Measurements from ENCODE around the gene TEK.

TEK gene

DNA sequence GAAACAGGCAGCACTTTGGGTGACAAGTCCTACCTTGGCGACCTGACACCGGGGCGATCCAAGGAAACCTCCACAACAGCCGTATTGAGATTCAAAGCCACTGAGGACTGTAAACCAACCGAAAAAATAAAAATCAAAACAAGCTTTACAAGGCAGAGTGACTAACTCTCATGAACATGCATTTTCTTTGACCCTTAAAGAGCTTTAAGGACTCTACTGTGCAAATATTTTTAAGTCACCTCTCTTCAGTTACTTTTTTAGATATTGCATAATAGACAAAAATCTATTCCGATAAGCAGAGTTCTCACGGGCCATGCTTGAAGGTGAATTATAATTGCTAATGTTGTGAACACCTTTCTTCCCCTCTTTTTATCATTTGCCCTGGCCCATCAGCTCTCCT, 149.6 kb downstream of the TEK start (continued):
- TF ChIP-seq ZFP3 (tag by site-specific recombination; IDR thresholded peaks at IDR 0.05; ENCODE audit: low read depth) (no peak), ZNF23 (tag by site-specific recombination; IDR thresholded peaks at IDR 0.05; ENCODE audit: borderline replicate concordance) (no peak), ZNF645 (tag by site-specific recombination; IDR thresholded peaks at IDR 0.05) (no peak), ZNF677 (tag by site-specific recombination; IDR thresholded peaks at IDR 0.05) (no peak), ZNF561 (tag by site-specific recombination; IDR thresholded peaks at IDR 0.05; ENCODE audit: borderline replicate concordance) (no peak)

- CTCF ChIA-PET, result interaction anchor here (1.0 to 3.3 kb wide), 3 partner anchors 12 to 16 kb away, joined by 4 to 25 read pairs (median 4); no protein-coding TSS in a partner anchor
- no peak overlapping the region for H3K27ac ChIP-seq (ENCODE audit: extremely low read depth, low read depth, low read length)
- no peak for TF ChIP-seq GFI1B (tag by site-specific recombination; IDR thresholded peaks at IDR 0.05)
- TF ChIP-seq, protein P1, sequence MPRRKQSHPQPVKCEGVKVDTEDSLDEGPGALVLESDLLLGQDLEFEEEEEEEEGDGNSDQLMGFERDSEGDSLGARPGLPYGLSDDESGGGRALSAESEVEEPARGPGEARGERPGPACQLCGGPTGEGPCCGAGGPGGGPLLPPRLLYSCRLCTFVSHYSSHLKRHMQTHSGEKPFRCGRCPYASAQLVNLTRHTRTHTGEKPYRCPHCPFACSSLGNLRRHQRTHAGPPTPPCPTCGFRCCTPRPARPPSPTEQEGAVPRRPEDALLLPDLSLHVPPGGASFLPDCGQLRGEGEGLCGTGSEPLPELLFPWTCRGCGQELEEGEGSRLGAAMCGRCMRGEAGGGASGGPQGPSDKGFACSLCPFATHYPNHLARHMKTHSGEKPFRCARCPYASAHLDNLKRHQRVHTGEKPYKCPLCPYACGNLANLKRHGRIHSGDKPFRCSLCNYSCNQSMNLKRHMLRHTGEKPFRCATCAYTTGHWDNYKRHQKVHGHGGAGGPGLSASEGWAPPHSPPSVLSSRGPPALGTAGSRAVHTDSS (tag by site-specific recombination; IDR thresholded peaks at IDR 0.05), result no peak
- POLR2A ChIA-PET, result interaction anchor here (1.5 kb wide), 1 partner anchor 9 kb away, joined by 3 read pairs; no protein-coding TSS in a partner anchor
- H3K9me3 ChIP-seq (ENCODE audit: control insufficient read depth, insufficient read depth, low read depth, low read length), result no peaks in the 10 kb centered on the region
- no peaks in the 10 kb centered on the region for H3K4me1 ChIP-seq (ENCODE audit: control insufficient read depth, insufficient read depth, low read length)
- no peaks in the 10 kb centered on the region for H3K36me3 ChIP-seq (ENCODE audit: control insufficient read depth in 2 of 2, insufficient read depth in 1 of 2, low read length in 2 of 2)
- H3K4me3 ChIP-seq (ENCODE audit: low read depth, low read length), result no peak overlapping the region
Measured at GRCh38 chr9:27260789-27261516, 151.9 kb downstream of the TEK start.

DNA sequence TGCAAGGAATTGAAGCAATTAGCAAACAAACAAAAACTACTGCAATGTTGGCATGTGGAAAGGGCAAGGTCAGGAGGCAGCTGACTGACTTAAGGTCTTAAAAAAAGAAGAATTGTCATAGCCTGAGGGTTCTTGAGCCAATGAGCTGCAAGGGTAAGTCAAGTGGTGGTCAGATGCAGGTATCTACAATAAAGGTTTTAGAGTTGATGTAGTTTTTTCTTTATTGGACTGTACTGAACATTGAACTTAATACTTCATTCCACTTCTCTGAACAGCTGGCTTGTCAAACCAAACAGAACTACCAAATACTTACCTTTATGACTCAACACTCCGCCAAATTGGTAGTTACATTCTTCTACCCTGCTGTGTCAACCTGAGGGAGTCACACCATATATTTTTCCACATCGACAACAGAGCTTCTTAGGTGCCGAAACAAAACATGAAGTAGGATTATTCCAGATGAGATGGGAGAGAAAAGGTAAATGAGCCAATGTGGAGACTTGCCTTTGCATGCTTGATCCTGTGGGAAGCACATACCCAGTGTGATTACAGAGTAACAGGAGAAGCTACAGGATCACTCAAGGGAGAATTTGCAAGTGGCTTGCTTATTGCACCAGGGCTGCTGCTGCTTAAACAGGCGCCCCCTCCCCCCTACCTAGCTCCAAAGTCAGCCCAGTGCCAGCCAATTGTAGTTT, 152.6 kb downstream of the TEK start:
- Histone ChIP-seq H3K36me3 (ENCODE audit: control insufficient read depth in 2 of 2, insufficient read depth in 1 of 2, low read length in 2 of 2) (no peaks in the 10 kb centered on the region), H3K27ac (ENCODE audit: extremely low read depth, low read depth, low read length) (no peak overlapping the region), H3K9me3 (ENCODE audit: control insufficient read depth, insufficient read depth, low read depth, low read length) (no peaks in the 10 kb centered on the region), H3K4me3 (ENCODE audit: low read depth, low read length) (no peak overlapping the region), H3K4me1 (ENCODE audit: control insufficient read depth, insufficient read depth, low read length) (no peaks in the 10 kb centered on the region)
- POLR2A ChIA-PET, result interaction anchor here (1.5 kb wide), 1 partner anchor 10 kb away, joined by 3 read pairs; no protein-coding TSS in a partner anchor
- CTCF ChIA-PET, result interaction anchor here (1.0 to 3.3 kb wide), 3 partner anchors 13 to 15 kb away, joined by 4 to 25 read pairs (median 4); no protein-coding TSS in a partner anchor
- TF ChIP-seq SP7 (tag by site-specific recombination; IDR thresholded peaks at IDR 0.05) (0 out of 2 replicates have a peak, but pooled peaks have one; percentile 15), ZNF776 (tag by site-specific recombination; IDR thresholded peaks at IDR 0.05; ENCODE audit: borderline replicate concordance) (no peak)
- TF ChIP-seq, protein P2, sequence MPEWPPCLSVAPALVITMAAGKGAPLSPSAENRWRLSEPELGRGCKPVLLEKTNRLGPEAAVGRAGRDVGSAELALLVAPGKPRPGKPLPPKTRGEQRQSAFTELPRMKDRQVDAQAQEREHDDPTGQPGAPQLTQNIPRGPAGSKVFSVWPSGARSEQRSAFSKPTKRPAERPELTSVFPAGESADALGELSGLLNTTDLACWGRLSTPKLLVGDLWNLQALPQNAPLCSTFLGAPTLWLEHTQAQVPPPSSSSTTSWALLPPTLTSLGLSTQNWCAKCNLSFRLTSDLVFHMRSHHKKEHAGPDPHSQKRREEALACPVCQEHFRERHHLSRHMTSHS (tag by site-specific recombination; IDR thresholded peaks at IDR 0.05), result no peak

DNA sequence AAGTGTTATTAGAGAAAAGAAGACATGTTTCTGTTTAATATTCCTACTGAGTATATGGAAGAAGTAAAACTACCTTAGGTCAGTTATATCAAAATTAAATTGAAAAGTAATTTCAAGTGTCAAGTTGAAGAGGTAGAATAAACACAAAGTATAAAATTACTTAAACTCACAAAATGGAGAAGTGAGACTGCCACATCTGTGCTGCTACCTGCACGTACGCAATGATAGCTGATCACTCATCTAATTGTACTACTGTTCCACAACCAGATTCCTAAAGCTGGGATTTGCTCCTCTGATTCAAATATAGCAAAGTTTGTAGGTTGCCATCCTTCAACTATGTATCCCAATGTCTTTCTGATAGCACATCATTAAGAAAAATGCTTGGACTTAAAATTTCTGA, 163.1 kb downstream of the TEK start:
- POLR2A ChIA-PET, result no interaction called here
- CTCF ChIA-PET, result interaction anchor here (1.2 to 2.0 kb wide), 2 partner anchors 24 to 236 kb away, joined by 3 to 8 read pairs; no protein-coding TSS in a partner anchor
- no peak overlapping the region for H3K27ac ChIP-seq (ENCODE audit: extremely low read depth, low read depth, low read length)
- H3K4me1 ChIP-seq (ENCODE audit: control insufficient read depth, insufficient read depth, low read length), result no peaks in the 10 kb centered on the region
- H3K9me3 ChIP-seq (ENCODE audit: control insufficient read depth, insufficient read depth, low read depth, low read length), result no peaks in the 10 kb centered on the region
- no peaks in the 10 kb centered on the region for H3K36me3 ChIP-seq (ENCODE audit: control insufficient read depth in 2 of 2, insufficient read depth in 1 of 2, low read length in 2 of 2)
- H3K4me3 ChIP-seq (ENCODE audit: low read depth, low read length), result no peak overlapping the region
- TF ChIP-seq ZNF48 (tag by site-specific recombination; IDR thresholded peaks at IDR 0.05), result no peak
- TF ChIP-seq ZNF777 (tag by site-specific recombination; IDR thresholded peaks at IDR 0.05; ENCODE audit: borderline replicate concordance), result no peak
- no peak for TF ChIP-seq ZNF274 (IDR thresholded peaks at IDR 0.05; ENCODE audit: low read length)
- TF ChIP-seq ZNF274 (tag by site-specific recombination; IDR thresholded peaks at IDR 0.05; ENCODE audit: borderline replicate concordance), result no peak
- TF ChIP-seq ZNF521 (tag by site-specific recombination; IDR thresholded peaks at IDR 0.05), result no peak
- no peak for TF ChIP-seq ZNF785 (tag by site-specific recombination; IDR thresholded peaks at IDR 0.05)
- no peak for TF ChIP-seq ZNF2 (tag by site-specific recombination; IDR thresholded peaks at IDR 0.05)
- no peak for TF ChIP-seq ZNF776 (tag by site-specific recombination; IDR thresholded peaks at IDR 0.05; ENCODE audit: borderline replicate concordance)
- no peak for TF ChIP-seq ZNF530 (tag by site-specific recombination; IDR thresholded peaks at IDR 0.05; ENCODE audit: low read depth)
- TF ChIP-seq ZNF175 (tag by site-specific recombination; IDR thresholded peaks at IDR 0.05), result no peak
- TF ChIP-seq, protein P3, sequence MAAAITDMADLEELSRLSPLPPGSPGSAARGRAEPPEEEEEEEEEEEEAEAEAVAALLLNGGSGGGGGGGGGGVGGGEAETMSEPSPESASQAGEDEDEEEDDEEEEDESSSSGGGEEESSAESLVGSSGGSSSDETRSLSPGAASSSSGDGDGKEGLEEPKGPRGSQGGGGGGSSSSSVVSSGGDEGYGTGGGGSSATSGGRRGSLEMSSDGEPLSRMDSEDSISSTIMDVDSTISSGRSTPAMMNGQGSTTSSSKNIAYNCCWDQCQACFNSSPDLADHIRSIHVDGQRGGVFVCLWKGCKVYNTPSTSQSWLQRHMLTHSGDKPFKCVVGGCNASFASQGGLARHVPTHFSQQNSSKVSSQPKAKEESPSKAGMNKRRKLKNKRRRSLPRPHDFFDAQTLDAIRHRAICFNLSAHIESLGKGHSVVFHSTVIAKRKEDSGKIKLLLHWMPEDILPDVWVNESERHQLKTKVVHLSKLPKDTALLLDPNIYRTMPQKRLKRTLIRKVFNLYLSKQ (tag by site-specific recombination; IDR thresholded peaks at IDR 0.05; ENCODE audit: borderline replicate concordance), result no peak
- TF ChIP-seq ZNF621 (tag by site-specific recombination; IDR thresholded peaks at IDR 0.05), result no peak
- TF ChIP-seq ZNF292 (tag by site-specific recombination; IDR thresholded peaks at IDR 0.05; ENCODE audit: borderline replicate concordance, low read depth), result no peak
- TF ChIP-seq ZNF16 (tag by site-specific recombination; IDR thresholded peaks at IDR 0.05; ENCODE audit: low read depth), result no peak
- TF ChIP-seq TRIM28 (IDR thresholded peaks at IDR 0.05; ENCODE audit: borderline replicate concordance, low read length), result no peak

All from HEK293 (cell line).